Kidney (tissue), 14 donors: ENCODE data around the gene SFMBT2. TPM values are rescaled to one million over a fixed set of nuclear protein-coding genes. Genes with fewer than 3 reads are reported as not detected.

ENCODE experiments used
- DNase-seq, 5 donors: peaks; one replicate each; pipeline ENCODE4 v3.0.0-alpha.2; 2013 to 2020
- FAIRE-seq: peaks from 2 replicates; lab custom pipeline; 2012; peaks lifted over from hg19 to GRCh38; lab: Jason Lieb, UNC
- H3K27ac ChIP-seq, 2 donors: one replicate each; pipeline ENCODE4 v1.7.0; 2013; ENCODE audit warnings: low read depth in 2 of 2, low read length in 2 of 2, inconsistent platforms in 1 of 2
- H3K27me3 ChIP-seq: one replicate; pipeline ENCODE4 v1.7.1; 2013; ENCODE audit warnings: low read length, inconsistent platforms; ENCODE audit not compliant: control insufficient read depth, insufficient read depth
- H3K36me3 ChIP-seq, 3 donors: one replicate each; pipeline versions ENCODE4 v1.7.0 to v1.7.1; 2013; ENCODE audit warnings: low read length in 3 of 3, control low read depth in 1 of 3, inconsistent platforms in 1 of 3; ENCODE audit not compliant: insufficient read depth in 3 of 3, control insufficient read depth in 2 of 3
- H3K4me1 ChIP-seq, 3 donors: one replicate each; pipeline versions ENCODE4 v1.7.0 to v1.7.1; 2013; ENCODE audit warnings: low read length in 3 of 3, inconsistent platforms in 1 of 3, low read depth in 1 of 3; ENCODE audit not compliant: control insufficient read depth in 2 of 3, insufficient read depth in 2 of 3
- H3K4me3 ChIP-seq, 3 donors: one replicate each; pipeline versions ENCODE4 v1.7.0 to v1.8.1; 2013; ENCODE audit warnings: low read length in 3 of 3, control low read depth in 1 of 3, inconsistent platforms in 1 of 3
- H3K9ac ChIP-seq, 3 donors: one replicate each; pipeline versions ENCODE4 v1.7.0 to v1.7.1; 2013; ENCODE audit warnings: low read length in 3 of 3, control low read depth in 1 of 3, inconsistent platforms in 1 of 3
- H3K9me3 ChIP-seq, 3 donors: one replicate each; pipeline versions ENCODE4 v1.7.0 to v1.7.1; 2013; ENCODE audit warnings: low read length in 3 of 3, control low read depth in 1 of 3, inconsistent platforms in 1 of 3; ENCODE audit not compliant: control insufficient read depth in 2 of 3, insufficient read depth in 1 of 3
- CTCF ChIP-seq: IDR thresholded peaks from 3 replicates; pipeline ENCODE4 v1.5.1; 2012; ENCODE audit warnings: mild to moderate bottlenecking, moderate library complexity, borderline replicate concordance; ENCODE audit not compliant: insufficient read depth; ENCODE audit errors: extremely low read depth
- intact Hi-C: fragments of 100-400 bp; cut with DNase I; formaldehyde crosslinking; loops from one replicate; pipeline ENCODE4 v1.11.1; 2022
- polyA plus RNA-seq: library from polyadenylated mRNA; stranded (reverse); fragments of 350-450 nt; fragmentation: Illumina TruSeq; extraction: RNeasy Lipid Tissue Mini Kit (QIAGEN cat#74804); gene quantifications from one replicate; pipeline ENCODE4 v1.2.3, GENCODE V29; 2014; ENCODE audit warnings: low read depth, low replicate concordance; ENCODE audit not compliant: insufficient read depth
- total RNA-seq: library from RNA; stranded (reverse); fragmentation: NEBNext Ultra II Directional; extraction: Animal tissue kit (Norgen Biotek cat#: 25700); gene quantifications from one replicate; pipeline ENCODE4 v1.2.1, GENCODE V29; 2021
- donor health status: control.
- donor health status: control.
- donor health status: control.
- donor health status: control.
- donor health status: control.
- donor health status: DM: yes; HTN: yes; CAD: no.
- donor health status: Normal renal cell carcinoma (clear cell type).

The SFMBT2 gene
- total and polyA plus RNA-seq, 2 donors from 2014 or later, result 1.2 to 15.3 TPM

- Histone ChIP-seq H3K27ac (no peak overlapping the region), H3K4me3 (no peak overlapping the region), H3K9me3 (no peaks in the 10 kb centered on the region), H3K36me3 (no peaks in the 10 kb centered on the region), H3K4me1 (no peaks in the 10 kb centered on the region), H3K27me3 (no peaks in the 10 kb centered on the region), H3K9ac (no peak overlapping the region)
- intact Hi-C loops, result loop anchor here (10.0 kb wide), 1 partner anchor 135 kb away; no protein-coding TSS in a partner anchor
- FAIRE-seq (no peak), DNase-seq (no peak)
- no peak for TF ChIP-seq CTCF
Observed at GRCh38 chr10:7269988-7270387, 140.8 kb downstream of the SFMBT2 start.

GRCh38 chr10:7267142-7267541 is 143.7 kb downstream of the SFMBT2 start:
- no peak overlapping the region for H3K27ac ChIP-seq
- FAIRE-seq (no peak), DNase-seq (no peak)
- no peaks in the 10 kb centered on the region for H3K4me1 ChIP-seq
- H3K4me3 ChIP-seq, result no peak overlapping the region
- H3K9me3 ChIP-seq, result no peaks in the 10 kb centered on the region
- no peak overlapping the region for H3K9ac ChIP-seq
- intact Hi-C loops, result loop anchor here (10.0 kb wide), 1 partner anchor 138 kb away; no protein-coding TSS in a partner anchor
- no peaks in the 10 kb centered on the region for H3K27me3 ChIP-seq
- TF ChIP-seq CTCF, result no peak
- no peaks in the 10 kb centered on the region for H3K36me3 ChIP-seq

GRCh38 chr10:7265396-7266123 is 145.3 kb downstream of the SFMBT2 start:
- no peaks in the 10 kb centered on the region for H3K27me3 ChIP-seq
- no peak for TF ChIP-seq CTCF
- intact Hi-C loops, result loop anchor here (10.0 kb wide), 1 partner anchor 139 kb away; no protein-coding TSS in a partner anchor
- no peak overlapping the region for H3K4me3 ChIP-seq
- H3K27ac ChIP-seq, result no peak overlapping the region
- H3K36me3 ChIP-seq, result no peaks in the 10 kb centered on the region
- H3K4me1 ChIP-seq, result peaks cover 0 to 2% (median 0%) of the 10 kb centered on the region in 3 donors
- no peak overlapping the region for H3K9ac ChIP-seq
- FAIRE-seq (no peak), DNase-seq (no peak)
- H3K9me3 ChIP-seq, result no peaks in the 10 kb centered on the region
